Loucy (cell line): Measurements from ENCODE around the gene UBE2F.

Experiments used
- H2AFZ ChIP-seq: fragments of 200-600 bp; sonication (generic); 2 replicates; pipeline ENCODE4 v1.6.0; 2016; ENCODE audit warnings: antibody characterized with exemption, mild to moderate bottlenecking, low read length, moderate library complexity
- H3F3A ChIP-seq: fragments of 200-600 bp; 2 replicates; pipeline ENCODE4 v1.6.0; 2016; ENCODE audit warnings: antibody characterized with exemption, low read depth, mild to moderate bottlenecking
- H3K27me3 ChIP-seq: fragments of 200-600 bp; sonication (generic); 2 replicates; pipeline ENCODE4 v1.6.1; 2014; ENCODE audit warnings: low read length, mild to moderate bottlenecking; ENCODE audit not compliant: insufficient read depth, poor library complexity, severe bottlenecking
- H3K36me3 ChIP-seq: fragments of 200-600 bp; sonication (generic); 2 replicates; pipeline ENCODE4 v1.6.1; 2016; ENCODE audit warnings: low read length; ENCODE audit not compliant: insufficient read depth
- H3K4me1 ChIP-seq: fragments of 200-600 bp; sonication (generic); 2 replicates; pipeline ENCODE4 v1.5.1; 2014; ENCODE audit warnings: low read length, mild to moderate bottlenecking; ENCODE audit not compliant: insufficient read depth, poor library complexity, severe bottlenecking
- H3K4me2 ChIP-seq: fragments of 200-600 bp; sonication (generic); 2 replicates; pipeline ENCODE4 v1.6.0; 2014; ENCODE audit warnings: antibody characterized with exemption, low read length, low read depth, mild to moderate bottlenecking; ENCODE audit not compliant: poor library complexity, severe bottlenecking
- H3K4me3 ChIP-seq: fragments of 200-600 bp; sonication (generic); 2 replicates; pipeline ENCODE4 v1.5.1; 2014; ENCODE audit warnings: low read length, mild to moderate bottlenecking, mixed read lengths; ENCODE audit not compliant: poor library complexity, severe bottlenecking
- H3K79me2 ChIP-seq: fragments of 200-600 bp; sonication (generic); 2 replicates; pipeline ENCODE4 v1.6.1; 2014; ENCODE audit warnings: low read length; ENCODE audit not compliant: insufficient read depth
- H3K9ac ChIP-seq: fragments of 200-600 bp; sonication (generic); 2 replicates; pipeline ENCODE4 v1.6.0; 2014; ENCODE audit warnings: mild to moderate bottlenecking, low read depth, low read length, moderate library complexity; ENCODE audit not compliant: poor library complexity, severe bottlenecking
- H3K9me2 ChIP-seq: fragments of 200-600 bp; sonication (generic); replicated peaks from 2 replicates; pipeline ENCODE4 v1.6.1; 2016; ENCODE audit warnings: low read depth, low read length, mixed read lengths
- H3K9me3 ChIP-seq: fragments of 200-600 bp; sonication (generic); 2 replicates; pipeline ENCODE4 v1.6.1; 2014; ENCODE audit warnings: mild to moderate bottlenecking, antibody characterized with exemption, low read length, low read depth; ENCODE audit not compliant: insufficient read depth
- H4K20me1 ChIP-seq: fragments of 200-600 bp; sonication (generic); 2 replicates; pipeline ENCODE4 v1.6.0; 2014; ENCODE audit warnings: antibody characterized with exemption, low read length, mild to moderate bottlenecking; ENCODE audit not compliant: insufficient read depth, poor library complexity, severe bottlenecking
- CTCF ChIP-seq: fragments of 200-600 bp; sonication (generic); conservative IDR thresholded peaks from 2 replicates; pipeline ENCODE4 v1.5.1; 2014; ENCODE audit warnings: mild to moderate bottlenecking, antibody characterized with exemption, low read length
- EZH2phosphoT487 ChIP-seq: fragments of 200-600 bp; IDR thresholded peaks from 2 replicates; pipeline ENCODE4 v1.6.1; 2018; ENCODE audit warnings: antibody characterized with exemption, mild to moderate bottlenecking, moderate library complexity, borderline replicate concordance

Gene UBE2F

DNA sequence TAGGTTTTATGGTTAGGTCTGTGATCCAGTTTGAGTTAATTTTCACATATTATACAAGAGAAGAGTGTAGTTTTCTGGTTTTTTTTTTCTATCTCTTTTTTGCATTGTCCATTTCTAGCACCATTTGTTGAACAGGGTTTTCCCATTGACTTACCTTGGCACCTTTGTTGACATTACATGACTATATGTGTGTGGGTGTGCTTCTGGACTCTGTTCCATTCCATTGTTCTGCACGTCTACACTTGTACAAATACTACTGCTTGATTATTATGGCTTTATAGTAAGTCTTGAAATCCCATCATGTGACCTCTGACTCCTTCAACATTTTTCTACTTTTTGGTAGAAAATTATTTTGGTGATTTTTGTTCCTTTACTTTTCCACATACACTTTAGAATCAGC lies 38.7 kb downstream of the UBE2F start:
- Histone ChIP-seq H3K4me1 (peaks cover 21% of the 10 kb centered on the region), H3K36me3 (peaks cover 28% of the 10 kb centered on the region; the same call in 1 of the 2 replicates), H3K4me3 (no peak overlapping the region), H4K20me1 (peaks cover 10% of the 10 kb centered on the region), H2AFZ (no peak overlapping the region), H3K79me2 (peaks cover 41% of the 10 kb centered on the region), H3F3A (peaks cover 4% of the 10 kb centered on the region; the same call in 1 of the 2 replicates), H3K9me3 (no peaks in the 10 kb centered on the region), H3K27me3 (no peaks in the 10 kb centered on the region), H3K9me2 (no peaks in the 10 kb centered on the region), H3K4me2 (no peak overlapping the region), H3K9ac (no peak overlapping the region)
- TF ChIP-seq EZH2phosphoT487 (no peak), CTCF (no peak)

DNA sequence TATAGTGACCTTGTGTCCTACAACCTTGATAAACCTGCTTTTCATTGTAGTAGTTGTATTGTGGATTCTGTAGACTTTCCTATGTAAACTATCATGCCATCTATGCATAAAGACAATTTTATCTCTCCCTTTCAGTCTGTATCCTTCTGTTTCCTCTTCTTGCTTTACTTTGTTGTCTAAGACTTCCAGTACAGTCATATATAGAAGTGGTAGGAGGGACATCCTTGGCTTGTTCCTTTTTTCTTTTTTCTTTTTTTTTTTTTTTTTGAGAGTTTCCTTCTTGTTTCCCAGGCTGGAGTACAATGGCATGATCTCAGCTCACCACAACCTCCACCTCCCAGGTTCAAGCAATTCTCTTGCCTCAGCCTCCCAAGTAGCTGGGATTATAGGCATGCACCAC lies 39.7 kb downstream of the UBE2F start:
- Histone ChIP-seq H3K27me3 (no peaks in the 10 kb centered on the region), H3K4me1 (peaks cover 21% of the 10 kb centered on the region)

DNA sequence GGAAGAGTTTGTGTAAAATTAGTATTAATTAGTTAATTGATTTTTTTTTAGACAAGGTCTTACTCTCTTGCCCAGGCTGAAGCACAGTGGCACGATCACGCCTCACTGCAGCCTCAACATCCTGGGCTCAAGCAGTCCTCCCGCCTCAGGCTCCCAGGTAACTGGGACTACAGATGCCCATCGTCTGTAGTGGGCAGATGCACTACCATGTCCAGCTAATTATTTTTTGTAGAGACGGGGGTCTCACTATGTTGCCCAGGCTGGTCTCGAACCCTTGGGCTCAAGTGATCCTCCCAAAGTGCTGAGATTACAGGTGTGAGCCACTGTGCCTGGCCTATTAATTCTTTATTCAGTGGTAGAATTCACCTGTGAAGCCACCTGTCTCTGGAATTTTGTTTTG lies 41.1 kb downstream of the UBE2F start:
- Histone ChIP-seq H4K20me1 (peaks cover 10% of the 10 kb centered on the region), H3K9me2 (no peaks in the 10 kb centered on the region), H3K4me2 (no peak overlapping the region), H3K4me3 (no peak overlapping the region), H3K4me1 (peaks cover 21% of the 10 kb centered on the region), H2AFZ (no peak overlapping the region), H3K9me3 (no peaks in the 10 kb centered on the region), H3K27me3 (no peaks in the 10 kb centered on the region), H3K36me3 (peaks cover 38% of the 10 kb centered on the region; the same call in 1 of the 2 replicates), H3K9ac (no peak overlapping the region), H3F3A (peaks cover 4% of the 10 kb centered on the region; the same call in 1 of the 2 replicates), H3K79me2 (peaks cover 53% of the 10 kb centered on the region)
- TF ChIP-seq CTCF (no peak), EZH2phosphoT487 (no peak)

More for the DNA sequence above, 39.7 kb downstream of the UBE2F start:
- peaks cover 4% of the 10 kb centered on the region; the same call in 1 of the 2 replicates for H3F3A ChIP-seq
- H3K4me2 ChIP-seq, result no peak overlapping the region
- H3K9me3 ChIP-seq, result no peaks in the 10 kb centered on the region
- H3K36me3 ChIP-seq, result peaks cover 29% of the 10 kb centered on the region; the same call in 1 of the 2 replicates
- no peak for TF ChIP-seq EZH2phosphoT487
- TF ChIP-seq CTCF, result no peak
- H3K79me2 ChIP-seq, result peaks cover 46% of the 10 kb centered on the region
- H2AFZ ChIP-seq, result no peak overlapping the region
- no peaks in the 10 kb centered on the region for H3K9me2 ChIP-seq
- no peak overlapping the region for H3K9ac ChIP-seq
- H4K20me1 ChIP-seq, result peaks cover 10% of the 10 kb centered on the region
- no peak overlapping the region for H3K4me3 ChIP-seq
